ENCODE results near the gene AGAP2. TPM values are rescaled to one million over a fixed set of nuclear protein-coding genes. Genes with fewer than 3 reads are reported as not detected.

AGAP2 gene
- total and polyA plus RNA-seq, 2 of the 13 experiments (the other 11 are each of a cell fraction or from before 2014, with no cell fraction given): 0.38 to 0.45 TPM

DNA sequence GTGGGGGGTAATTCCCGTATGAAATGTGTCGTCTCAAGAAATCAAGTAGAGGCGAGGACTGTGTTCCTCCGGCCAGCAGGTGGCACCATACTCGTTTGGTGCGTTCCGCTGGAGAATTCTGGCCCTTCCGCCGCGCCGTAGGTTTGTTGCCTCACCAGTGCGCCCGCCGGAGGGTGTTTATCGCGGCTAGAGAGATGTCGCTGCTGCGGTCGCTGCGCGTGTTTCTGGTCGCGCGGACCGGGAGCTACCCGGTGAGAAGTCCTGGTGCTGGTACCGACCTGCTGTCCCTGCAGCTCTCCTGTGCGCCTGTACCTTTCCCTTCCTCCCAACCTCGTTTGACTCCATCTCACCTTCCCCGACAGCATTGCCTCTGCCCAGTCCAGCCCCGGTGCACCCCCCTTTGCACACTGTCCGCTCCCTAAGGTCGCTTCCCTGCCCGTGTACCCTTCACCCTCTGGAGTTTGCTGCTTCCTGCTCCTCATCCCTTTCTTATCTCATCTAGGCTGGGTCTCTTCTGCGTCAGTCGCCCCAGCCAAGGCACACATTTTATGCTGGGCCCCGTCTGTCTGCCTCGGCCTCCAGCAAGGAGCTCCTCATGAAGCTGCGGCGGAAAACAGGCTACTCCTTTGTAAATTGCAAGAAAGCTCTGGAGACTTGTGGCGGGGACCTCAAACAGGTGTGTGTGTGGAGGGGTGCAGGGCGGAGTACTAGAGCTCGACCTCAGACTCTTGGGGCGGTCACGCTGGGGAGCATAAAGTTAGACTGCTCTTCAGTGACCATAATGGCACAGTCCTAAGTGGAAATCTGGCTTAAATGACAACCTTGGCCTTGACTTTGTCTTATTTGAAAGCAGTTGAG lies 44.3 kb upstream of the AGAP2 start, which contains the start of gene TSFM (continued):
- TF ChIP-seq ATF1 (CRISPR knock-in tag; IDR thresholded peaks at IDR 0.05) (peak; percentile 94), WIZ (CRISPR knock-in tag; IDR thresholded peaks at IDR 0.05) (peak; percentile 78), POLR2AphosphoS5 (IDR thresholded peaks at IDR 0.05; ENCODE audit: low read depth, low read length) (peak; percentile 85), NFIC (IDR thresholded peaks at IDR 0.05; ENCODE audit: low read length) (no peak), ZSCAN30 (CRISPR knock-in tag; IDR thresholded peaks at IDR 0.05) (peak; percentile 93), POLR2A (IDR thresholded peaks at IDR 0.05; ENCODE audit: insufficient read depth in 1 of 2, low read depth in 2 of 2, low read length in 2 of 2) (peak; percentile 89 to 94), ZNF709 (CRISPR knock-in tag; IDR thresholded peaks at IDR 0.05) (no peak), ZNF20 (CRISPR knock-in tag; IDR thresholded peaks at IDR 0.05) (no peak), ZNF432 (CRISPR knock-in tag; IDR thresholded peaks at IDR 0.05; ENCODE audit: borderline replicate concordance) (no peak), PHF8 (CRISPR knock-in tag; IDR thresholded peaks at IDR 0.05) (peak; percentile 92), CBX2 (IDR thresholded peaks at IDR 0.05; ENCODE audit: low read depth, low read length) (no peak), CBX2 (CRISPR knock-in tag; IDR thresholded peaks at IDR 0.05; ENCODE audit: low read depth) (no peak), RFX1 (IDR thresholded peaks at IDR 0.05) (no peak), MAFG (CRISPR knock-in tag; IDR thresholded peaks at IDR 0.05) (no peak), KLF6 (CRISPR knock-in tag; IDR thresholded peaks at IDR 0.05) (peak; percentile 86), SETDB1 (CRISPR knock-in tag; IDR thresholded peaks at IDR 0.05; ENCODE audit: borderline replicate concordance) (no peak), ZNF567 (CRISPR knock-in tag; IDR thresholded peaks at IDR 0.05; ENCODE audit: borderline replicate concordance) (no peak), HNRNPL (IDR thresholded peaks at IDR 0.05; ENCODE audit: low read depth, low read length) (no peak), SATB2 (CRISPR knock-in tag; IDR thresholded peaks at IDR 0.05) (no peak), ZNF644 (CRISPR knock-in tag; IDR thresholded peaks at IDR 0.05; ENCODE audit: low read depth) (no peak), CAMTA2 (CRISPR knock-in tag; IDR thresholded peaks at IDR 0.05; ENCODE audit: borderline replicate concordance) (0 out of 2 replicates have a peak, but pooled peaks have one; percentile 45), ZFP90 (CRISPR knock-in tag; IDR thresholded peaks at IDR 0.05; ENCODE audit: borderline replicate concordance) (peak; percentile 61; the same call in 1 of the 2 replicates), STAG1 (CRISPR knock-in tag; IDR thresholded peaks at IDR 0.05) (peak; percentile 56), TBL1XR1 (IDR thresholded peaks at IDR 0.05; ENCODE audit: borderline replicate concordance, low read length, partially characterized antibody) (peak; percentile 28), GABPA (IDR thresholded peaks at IDR 0.05; ENCODE audit: low read depth, low read length) (peak; percentile 41; the same call in 1 of the 2 replicates), GABPA (CRISPR knock-in tag; IDR thresholded peaks at IDR 0.05; ENCODE audit: low read depth) (peak; percentile 82), ZNF891 (CRISPR knock-in tag; IDR thresholded peaks at IDR 0.05) (no peak), RBFOX2 (IDR thresholded peaks at IDR 0.05; ENCODE audit: low read depth, low read length) (peak; percentile 88), NFATC3 (CRISPR knock-in tag; IDR thresholded peaks at IDR 0.05) (no peak), SMYD3 (CRISPR knock-in tag; IDR thresholded peaks at IDR 0.05) (no peak), KAT7 (CRISPR knock-in tag; IDR thresholded peaks at IDR 0.05; ENCODE audit: borderline replicate concordance) (peak; percentile 96; the same call in 1 of the 2 replicates)
- TF ChIP-seq, protein P1, sequence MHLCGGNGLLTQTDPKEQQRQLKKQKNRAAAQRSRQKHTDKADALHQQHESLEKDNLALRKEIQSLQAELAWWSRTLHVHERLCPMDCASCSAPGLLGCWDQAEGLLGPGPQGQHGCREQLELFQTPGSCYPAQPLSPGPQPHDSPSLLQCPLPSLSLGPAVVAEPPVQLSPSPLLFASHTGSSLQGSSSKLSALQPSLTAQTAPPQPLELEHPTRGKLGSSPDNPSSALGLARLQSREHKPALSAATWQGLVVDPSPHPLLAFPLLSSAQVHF (CRISPR knock-in tag; IDR thresholded peaks at IDR 0.05): no peak
